B cell (primary cell): Measurements from ENCODE around the gene FIZ1. TPM values are rescaled to one million over a fixed set of nuclear protein-coding genes. Genes with fewer than 3 reads are reported as not detected.

Source experiments
- ATAC-seq: fragments of 200-7000 bp; cut with Tn5 transposase; one replicate; pipeline ENCODE4 v1.10.0; 2021; ENCODE audit warnings: low read depth, mild to moderate bottlenecking, moderate number of reproducible peaks, moderate library complexity
- CTCF ChIA-PET: fragments of 350-600 bp; sonication (Branson Sonifier 250); formaldehyde crosslinking; loops from one replicate; lab custom pipeline; 2021; ENCODE audit warnings: antibody characterized with exemption, inconsistent platforms; lab: Charles Lee
- POLR2A ChIA-PET: fragments of 350-600 bp; sonication (Branson Sonifier 250); formaldehyde crosslinking; loops from one replicate; lab custom pipeline; 2021; ENCODE audit warnings: antibody characterized with exemption; lab: Charles Lee
- DNase-seq: peaks from one replicate; pipeline ENCODE4 v3.0.0; 2013
- H2AFZ ChIP-seq: 2 replicates; pipeline ENCODE4 v1.6.1; 2012; ENCODE audit warnings: mild to moderate bottlenecking, low read depth, low read length; ENCODE audit not compliant: insufficient read depth, poor library complexity, severe bottlenecking
- H3K27ac ChIP-seq, 2 donors: 1 replicate in 1 of 2; 2 replicates in 1 of 2; pipeline ENCODE4 v1.5.1; 2012 to 2013; ENCODE audit warnings: low read length in 2 of 2, mild to moderate bottlenecking in 2 of 2, moderate library complexity in 1 of 2
- H3K27me3 ChIP-seq, 4 experiments: fragments of 200-600 bp in 1 of 4; sonication (generic) in 1 of 4; replicated peaks in 1 of 4; 1 replicate in 2 of 4; 2 replicates in 2 of 4; pipeline versions ENCODE4 v1.6.1 to v1.7.0; 2013 to 2016; ENCODE audit warnings: low read length in 3 of 4, mild to moderate bottlenecking in 2 of 4, mixed read lengths in 1 of 4, moderate library complexity in 1 of 4; ENCODE audit not compliant: insufficient read depth in 4 of 4, control insufficient read depth in 3 of 4; ENCODE audit errors: control extremely low read depth in 1 of 4
- H3K36me3 ChIP-seq, 2 experiments: replicated peaks in 1 of 2; 1 replicate in 1 of 2; 2 replicates in 1 of 2; pipeline versions ENCODE4 v1.6.1 to v1.7.1; 2013; ENCODE audit warnings: low read length in 1 of 2; ENCODE audit not compliant: insufficient read depth in 2 of 2, control insufficient read depth in 1 of 2; ENCODE audit errors: control extremely low read depth in 1 of 2, extremely low read depth in 1 of 2
- H3K4me1 ChIP-seq, 2 donors: fragments of 200-600 bp in 1 of 2; sonication (generic) in 1 of 2; 1 replicate in 1 of 2; 2 replicates in 1 of 2; pipeline versions ENCODE4 v1.5.1 to v1.6.1; 2013 to 2017; ENCODE audit warnings: low read length in 2 of 2; ENCODE audit not compliant: control insufficient read depth in 2 of 2, insufficient read depth in 2 of 2
- H3K4me2 ChIP-seq: replicated peaks from 2 replicates; pipeline ENCODE3; 2012; ENCODE audit warnings: mild to moderate bottlenecking, low read depth, low read length; ENCODE audit not compliant: poor library complexity, severe bottlenecking
- H3K4me3 ChIP-seq, 5 experiments: fragments of 200-600 bp in 1 of 5; sonication (generic) in 1 of 5; 1 replicate in 3 of 5; 2 replicates in 2 of 5; pipeline versions ENCODE4 v1.5.1 to v1.7.0; 2011 to 2016; ENCODE audit warnings: low read length in 4 of 5, mild to moderate bottlenecking in 4 of 5, low read depth in 2 of 5, control low read depth in 1 of 5, moderate library complexity in 1 of 5; ENCODE audit not compliant: insufficient read depth in 1 of 5; ENCODE audit errors: control extremely low read depth in 1 of 5, extremely low read depth in 1 of 5
- H3K79me2 ChIP-seq: fragments of 200-600 bp; sonication (generic); one replicate; pipeline ENCODE4 v1.6.0; 2016; ENCODE audit warnings: low read length; ENCODE audit not compliant: control insufficient read depth, insufficient read depth
- H3K9ac ChIP-seq: fragments of 200-600 bp; sonication (generic); 2 replicates; pipeline ENCODE4 v1.6.1; 2017; ENCODE audit warnings: mild to moderate bottlenecking, low read length, moderate library complexity
- H3K9me3 ChIP-seq, 3 donors: one replicate each; pipeline versions ENCODE4 v1.6.1 to v1.7.1; 2013; ENCODE audit warnings: low read length in 2 of 3; ENCODE audit not compliant: control insufficient read depth in 2 of 3, insufficient read depth in 1 of 3; ENCODE audit errors: control extremely low read depth in 1 of 3
- H4K20me1 ChIP-seq: 2 replicates; pipeline ENCODE4 v1.6.0; 2012; ENCODE audit warnings: mild to moderate bottlenecking, low read length; ENCODE audit not compliant: insufficient read depth, control insufficient read depth, poor library complexity, severe bottlenecking
- H3K27ac Mint-ChIP-seq: one replicate; pipeline ENCODE4 v1.8.0; 2021; ENCODE audit warnings: mixed read lengths
- H3K27me3 Mint-ChIP-seq: one replicate; pipeline ENCODE4 v1.8.0; 2021; ENCODE audit warnings: mixed read lengths
- H3K4me1 Mint-ChIP-seq: one replicate; pipeline ENCODE4 v1.8.0; 2021; ENCODE audit warnings: mixed read lengths
- H3K4me3 Mint-ChIP-seq: one replicate; pipeline ENCODE4 v1.8.0; 2021; ENCODE audit warnings: mixed read lengths
- H3K9me3 Mint-ChIP-seq: one replicate; pipeline ENCODE4 v1.8.0; 2022; ENCODE audit warnings: mixed read lengths; ENCODE audit not compliant: insufficient read depth
- CTCF ChIP-seq: fragments of 200-600 bp; IDR thresholded peaks from one replicate; pipeline ENCODE4 v1.8.0; 2022; ENCODE audit warnings: antibody characterized with exemption, mild to moderate bottlenecking
- EZH2 ChIP-seq: IDR thresholded peaks from 2 replicates; pipeline ENCODE4 v1.6.1; 2012; ENCODE audit warnings: borderline replicate concordance, low read depth, mild to moderate bottlenecking, moderate library complexity, low read length; ENCODE audit not compliant: insufficient read depth, poor library complexity, severe bottlenecking
- WGBS: methylation state at CpG from one replicate; pipeline ENCODE4 v1.1.5; 2013; ENCODE audit warnings: missing lambda C conversion rate; ENCODE audit not compliant: insufficient coverage; 5-methylcytosine and 5-hydroxymethylcytosine counted together
- intact Hi-C: fragments of 100-400 bp; cut with micrococcal nuclease; formaldehyde crosslinking; loops from one replicate; pipeline ENCODE4 v1.10.0; 2022
- polyA plus RNA-seq: library from polyadenylated mRNA; depleted of rRNA; stranded (reverse); fragments of >200 nt; gene quantifications from 2 replicates; pipeline ENCODE4 v1.2.3, GENCODE V29; 2012
- total RNA-seq, 2 donors: library from RNA; stranded (reverse); fragments of 120-200 nt in 1 of 2; gene quantifications; 1 replicate in 1 of 2; 2 replicates in 1 of 2; pipeline versions ENCODE4 v1.2.3 to v1.2.4, GENCODE V29; 2013 to 2022

FIZ1 gene
- total and polyA plus RNA-seq, 2 donors (not counting 1 experiment from before 2014, with no cell fraction given): 8.0 to 26.4 TPM

- ATAC-seq (peak; percentile 94), DNase-seq (peak; percentile 93)
- intact Hi-C loops: loop anchor here (1.0 to 2.0 kb wide), 3 partner anchors 12 to 37 kb away; partner anchors contain the start of genes FIZ1, ZNF784 and ZNF865
- CTCF ChIA-PET: interaction anchor here (1.2 to 1.6 kb wide), 4 partner anchors 19 to 83 kb away, joined by 3 to 5 read pairs (median 4); no protein-coding TSS in a partner anchor
- no peaks in the 10 kb centered on the region for H3K36me3 ChIP-seq
- no peak overlapping the region for H3K27ac ChIP-seq
- Mint-ChIP-seq H3K4me1 (peaks cover 26% of the 10 kb centered on the region), H3K4me3 (peak overlapping the region; percentile 90), H3K27ac (peak overlapping the region; percentile 84), H3K9me3 (no peaks in the 10 kb centered on the region), H3K27me3 (no peaks in the 10 kb centered on the region)
- peak overlapping the region; percentile 33 to 59 (median 41) for H3K4me3 ChIP-seq
- POLR2A ChIA-PET: interaction anchor here (1.1 kb wide), 1 partner anchor 12 kb away, joined by 12 read pairs; the partner anchor contains the start of genes FIZ1 and ZNF524
- H3K79me2 ChIP-seq: no peaks in the 10 kb centered on the region
- no peaks in the 10 kb centered on the region for H3K9me3 ChIP-seq
- 1% methylated on average over 23 of the region's 40 CpGs for WGBS
- no peaks in the 10 kb centered on the region for H4K20me1 ChIP-seq
- no peak for TF ChIP-seq CTCF
- no peak for TF ChIP-seq EZH2
- peak overlapping the region; percentile 79 for H3K4me2 ChIP-seq
- H2AFZ ChIP-seq: peak overlapping the region; percentile 70
- H3K9ac ChIP-seq: peak overlapping the region; percentile 54
- peaks cover 24 to 27% of the 10 kb centered on the region in 2 donors for H3K4me1 ChIP-seq
- H3K27me3 ChIP-seq: no peaks in the 10 kb centered on the region
These were observed 12.2 kb downstream of the FIZ1 start for GRCh38 chr19:55586976-55587668.
